ENCODE results near the gene CEP97. TPM values are rescaled to one million over a fixed set of nuclear protein-coding genes. Genes with fewer than 3 reads are reported as not detected.

The CEP97 gene
- polyA plus RNA-seq, 1 of the 3 experiments (the other 2 are of a cell fraction) = 1.3 TPM

- Histone ChIP-seq H3K27ac (ENCODE audit: low read depth in 2 of 2, low read length in 1 of 2) (no peak overlapping the region), H2AFZ (ENCODE audit: low read depth) (no peak overlapping the region), H3K4me2 (no peak overlapping the region), H3K79me2 (ENCODE audit: insufficient read depth) (peaks cover 25% of the 10 kb centered on the region), H3K36me3 (replicated peaks in 1 of 2; ENCODE audit: control insufficient read depth in 1 of 2, insufficient read depth in 2 of 2, low read length in 1 of 2) (peaks cover 0 to 6% of the 10 kb centered on the region in 2 experiments), H3K27me3 (ENCODE audit: insufficient read depth) (no peaks in the 10 kb centered on the region), H4K20me1 (ENCODE audit: insufficient read depth) (no peaks in the 10 kb centered on the region), H3K9ac (no peak overlapping the region), H3K4me1 (ENCODE audit: control insufficient read depth in 1 of 2, insufficient read depth in 2 of 2, low read depth in 1 of 2, low read length in 1 of 2) (peaks cover 3 to 4% of the 10 kb centered on the region in 2 experiments; a peak in 3 of 4 replicates), H3F3A (replicated peaks; ENCODE audit: insufficient read depth) (peaks cover 9% of the 10 kb centered on the region), H3K9me3 (no peaks in the 10 kb centered on the region; the same call in 1 of the 2 replicates), H3K4me3 (ENCODE audit: low read depth in 2 of 2, low read length in 1 of 2) (no peak overlapping the region), H3K9me2 (no peaks in the 10 kb centered on the region)
- WGBS (ENCODE audit: low lambda C conversion rate) = 89% methylated on average over 7 of the region's 7 CpGs
- ChIA-PET POLR2A (no interaction called here), CTCF (no interaction called here)
- TF ChIP-seq FOSL2 (IDR thresholded peaks at IDR 0.05; ENCODE audit: borderline replicate concordance, low read depth) = no peak
- TF ChIP-seq SIN3A (IDR thresholded peaks at IDR 0.05; ENCODE audit: borderline replicate concordance, low read depth, low read length) = no peak
- no peak for DNase-seq
Observed at GRCh38 chr3:101722394-101723173, 1.8 kb upstream of the CEP97 start.

- Histone ChIP-seq H3K36me3 (replicated peaks in 1 of 2; ENCODE audit: control insufficient read depth in 1 of 2, insufficient read depth in 2 of 2, low read length in 1 of 2) (peaks cover 13 to 14% of the 10 kb centered on the region in 2 experiments), H2AFZ (ENCODE audit: low read depth) (peak overlapping the region; percentile 95), H3F3A (replicated peaks; ENCODE audit: insufficient read depth) (peaks cover 9% of the 10 kb centered on the region), H3K79me2 (ENCODE audit: insufficient read depth) (peaks cover 39% of the 10 kb centered on the region), H3K4me2 (peak overlapping the region; percentile 94), H3K4me1 (ENCODE audit: control insufficient read depth in 1 of 2, insufficient read depth in 2 of 2, low read depth in 1 of 2, low read length in 1 of 2) (peaks cover 3 to 4% of the 10 kb centered on the region in 2 experiments; a peak in 3 of 4 replicates), H3K9ac (peak overlapping the region; percentile 96), H4K20me1 (ENCODE audit: insufficient read depth) (no peaks in the 10 kb centered on the region), H3K9me2 (no peaks in the 10 kb centered on the region), H3K27ac (ENCODE audit: low read depth in 2 of 2, low read length in 1 of 2) (peak overlapping the region; percentile 68 to 92), H3K9me3 (no peaks in the 10 kb centered on the region; the same call in 1 of the 2 replicates), H3K27me3 (ENCODE audit: insufficient read depth) (no peaks in the 10 kb centered on the region), H3K4me3 (ENCODE audit: low read depth in 2 of 2, low read length in 1 of 2) (peak overlapping the region; percentile 86 to 99)
- CTCF ChIA-PET = interaction anchor here (1.1 to 1.8 kb wide), 3 partner anchors 16 to 84 kb away, joined by 3 to 7 read pairs (median 6); partner anchors contain the start of gene NXPE3
- peak; percentile 55; the same call in 1 of the 2 replicates for TF ChIP-seq GATA2 (CRISPR knock-in tag; IDR thresholded peaks at IDR 0.05)
- no peak for TF ChIP-seq RAD21 (IDR thresholded peaks at IDR 0.05; ENCODE audit: low read length)
- no peak for TF ChIP-seq RCOR1 (IDR thresholded peaks at IDR 0.05; ENCODE audit: low read length)
- TF ChIP-seq POLR2AphosphoS5 (IDR thresholded peaks at IDR 0.05; ENCODE audit: low read depth, low read length) = no peak
- 0 out of 2 replicates have a peak, but pooled peaks have one; percentile 27 for TF ChIP-seq MXI1 (IDR thresholded peaks at IDR 0.05; ENCODE audit: low read depth, low read length)
- TF ChIP-seq CHD2 (IDR thresholded peaks at IDR 0.05; ENCODE audit: low read length, partially characterized antibody) = no peak
- no peak for TF ChIP-seq YY1 (IDR thresholded peaks at IDR 0.05; ENCODE audit: low read depth)
- TF ChIP-seq SMC3 (IDR thresholded peaks at IDR 0.05; ENCODE audit: low read depth, low read length) = no peak
- no peak for TF ChIP-seq CTCF (IDR thresholded peaks at IDR 0.05)
- TF ChIP-seq IRF3 (IDR thresholded peaks at IDR 0.05; ENCODE audit: low read depth, low read length) = no peak
- no peak for TF ChIP-seq JUND (IDR thresholded peaks at IDR 0.05)
- TF ChIP-seq MAX (IDR thresholded peaks at IDR 0.05; ENCODE audit: low read depth) = no peak
- no peak for TF ChIP-seq NFIC (IDR thresholded peaks at IDR 0.05; ENCODE audit: borderline replicate concordance)
- no peak for TF ChIP-seq GABPA (IDR thresholded peaks at IDR 0.05; ENCODE audit: low read depth)
- 2% methylated on average over 15 of the region's 21 CpGs for WGBS (ENCODE audit: low lambda C conversion rate)
- POLR2A ChIA-PET = interaction anchor here (1.0 to 1.5 kb wide), 3 partner anchors 17 to 54 kb away, joined by 3 to 13 read pairs (median 6); partner anchors contain the start of genes NXPE3 and ZBTB11
- peak; percentile 52 for DNase-seq
Observed at GRCh38 chr3:101725194-101725889, 928 bp downstream of the CEP97 start.
